ENCODE measurements around the gene TBC1D5. TPM values are rescaled to one million over a fixed set of nuclear protein-coding genes. Genes with fewer than 3 reads are reported as not detected.

TBC1D5 gene
- total RNA-seq, 1 experiment from 2014 or later = 181 TPM

GRCh38 chr3:17176757-17177156 lies 565.7 kb downstream of the TBC1D5 start:
- H3K9ac ChIP-seq (ENCODE audit: low read length) = no peak overlapping the region
- no peak for DNase-seq
- peaks cover 5% of the 10 kb centered on the region; the same call in 1 of the 2 replicates for H3K36me3 ChIP-seq (ENCODE audit: insufficient read depth, low read length)
- no peaks in the 10 kb centered on the region for H3K79me2 ChIP-seq (ENCODE audit: low read length)
- H3K9me3 ChIP-seq (ENCODE audit: low read length) = no peaks in the 10 kb centered on the region
- H4K20me1 ChIP-seq (ENCODE audit: insufficient read depth, low read depth, low read length) = no peaks in the 10 kb centered on the region
- no peak overlapping the region for H3K4me2 ChIP-seq (ENCODE audit: low read depth, low read length, poor library complexity, severe bottlenecking)
- H3K4me1 ChIP-seq (ENCODE audit: low read length) = peaks cover 10% of the 10 kb centered on the region
- H3K4me3 ChIP-seq (ENCODE audit: low read length) = no peak overlapping the region
- H3K27ac ChIP-seq (ENCODE audit: low read length) = no peak overlapping the region
- no peak overlapping the region for H2AFZ ChIP-seq (ENCODE audit: low read length)
- H3K27me3 ChIP-seq (ENCODE audit: low read length) = no peaks in the 10 kb centered on the region
- H3K9me2 ChIP-seq (replicated peaks; ENCODE audit: insufficient read depth, low read length) = no peaks in the 10 kb centered on the region

DNA sequence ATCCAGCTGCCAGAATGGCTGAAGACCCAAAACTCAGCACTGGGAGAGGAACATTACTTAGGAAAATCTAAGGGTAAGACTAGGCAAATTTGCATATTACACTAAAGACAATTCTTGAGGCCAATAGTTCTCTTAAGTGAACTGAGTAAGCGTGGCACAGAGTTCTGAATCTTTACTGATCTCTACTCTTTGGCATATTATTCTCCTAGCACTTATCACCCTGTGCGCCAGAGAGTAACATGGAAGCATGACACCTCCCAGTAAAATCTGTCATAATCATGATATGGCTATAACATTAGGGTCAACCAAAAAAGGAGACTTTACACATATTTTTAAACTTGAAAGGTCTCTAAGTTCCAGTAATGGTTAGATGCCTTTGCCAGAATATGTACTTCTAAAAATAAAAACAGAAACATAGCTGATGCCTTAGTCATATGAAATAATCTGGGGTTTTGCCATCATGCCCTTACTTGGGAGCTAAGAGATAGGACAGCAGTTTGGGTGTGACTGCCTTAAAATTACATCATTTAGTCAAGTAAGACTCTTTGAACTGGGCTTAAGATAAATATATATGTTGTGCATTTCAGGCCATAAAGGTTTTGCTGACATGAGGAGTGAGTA lies 567.1 kb downstream of the TBC1D5 start:
- DNase-seq = no peak
- Histone ChIP-seq H3K4me2 (ENCODE audit: low read depth, low read length, poor library complexity, severe bottlenecking) (no peak overlapping the region), H3K9me3 (ENCODE audit: low read length) (no peaks in the 10 kb centered on the region), H4K20me1 (ENCODE audit: insufficient read depth, low read depth, low read length) (no peaks in the 10 kb centered on the region), H3K36me3 (ENCODE audit: insufficient read depth, low read length) (no peaks in the 10 kb centered on the region), H3K27ac (ENCODE audit: low read length) (no peak overlapping the region), H3K4me3 (ENCODE audit: low read length) (no peak overlapping the region), H3K9ac (ENCODE audit: low read length) (no peak overlapping the region), H3K4me1 (ENCODE audit: low read length) (peaks cover 9% of the 10 kb centered on the region), H3K27me3 (ENCODE audit: low read length) (no peaks in the 10 kb centered on the region), H2AFZ (ENCODE audit: low read length) (no peak overlapping the region), H3K9me2 (replicated peaks; ENCODE audit: insufficient read depth, low read length) (no peaks in the 10 kb centered on the region), H3K79me2 (ENCODE audit: low read length) (no peaks in the 10 kb centered on the region)

DNA sequence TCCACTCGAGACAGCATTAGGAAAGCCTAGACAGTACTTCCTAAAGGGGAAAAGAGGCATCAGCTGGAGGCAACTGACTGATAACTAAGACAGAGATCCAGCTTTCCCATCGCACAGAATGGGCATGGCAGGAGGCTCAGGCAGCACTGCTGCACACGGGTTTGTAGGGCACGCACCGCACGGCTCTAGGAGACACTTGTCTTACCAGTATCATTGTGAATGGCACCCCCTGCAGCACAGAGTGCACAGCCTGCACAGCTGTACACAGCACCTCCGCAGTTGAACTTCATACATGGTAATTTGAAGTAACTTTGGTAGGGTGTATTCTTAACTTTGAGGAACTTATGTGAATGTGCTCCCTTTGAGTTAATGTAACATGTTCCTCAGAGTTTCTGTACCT lies 576.1 kb downstream of the TBC1D5 start:
- Histone ChIP-seq H4K20me1 (ENCODE audit: insufficient read depth, low read depth, low read length) (no peaks in the 10 kb centered on the region), H3K27me3 (ENCODE audit: low read length) (no peaks in the 10 kb centered on the region), H3K79me2 (ENCODE audit: low read length) (no peaks in the 10 kb centered on the region), H2AFZ (ENCODE audit: low read length) (no peak overlapping the region), H3K4me3 (ENCODE audit: low read length) (no peak overlapping the region), H3K27ac (ENCODE audit: low read length) (no peak overlapping the region), H3K4me2 (ENCODE audit: low read depth, low read length, poor library complexity, severe bottlenecking) (no peak overlapping the region), H3K36me3 (ENCODE audit: insufficient read depth, low read length) (no peaks in the 10 kb centered on the region; the same call in 1 of the 2 replicates), H3K9me3 (ENCODE audit: low read length) (no peaks in the 10 kb centered on the region), H3K9me2 (replicated peaks; ENCODE audit: insufficient read depth, low read length) (no peaks in the 10 kb centered on the region), H3K9ac (ENCODE audit: low read length) (no peak overlapping the region), H3K4me1 (ENCODE audit: low read length) (no peaks in the 10 kb centered on the region)
- no peak for DNase-seq

DNA sequence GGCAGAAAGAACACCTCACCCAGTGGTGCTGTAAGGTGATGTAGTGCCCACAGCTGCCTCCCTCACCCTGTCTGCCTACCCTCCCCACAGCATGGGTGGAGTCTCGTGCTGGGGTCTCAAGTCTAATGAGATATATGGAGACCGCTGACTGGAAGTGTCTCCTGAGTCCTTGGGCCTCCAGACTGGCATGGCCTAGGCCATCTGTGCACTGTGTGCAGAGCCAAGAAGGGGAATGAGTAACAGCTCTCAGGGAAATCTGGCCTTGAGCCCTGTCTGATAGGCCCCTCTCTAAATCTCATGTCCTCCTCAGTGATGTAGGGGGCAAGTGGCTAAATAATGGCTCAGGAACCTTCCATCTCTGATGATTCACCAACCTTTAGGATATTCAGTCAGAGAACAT lies 580.3 kb downstream of the TBC1D5 start:
- no peaks in the 10 kb centered on the region; the same call in 1 of the 2 replicates for H3K36me3 ChIP-seq (ENCODE audit: insufficient read depth, low read length)
- no peaks in the 10 kb centered on the region for H3K4me1 ChIP-seq (ENCODE audit: low read length)
- no peak overlapping the region for H2AFZ ChIP-seq (ENCODE audit: low read length)
- no peak for DNase-seq
- H3K9me3 ChIP-seq (ENCODE audit: low read length) = no peaks in the 10 kb centered on the region
- no peaks in the 10 kb centered on the region for H3K9me2 ChIP-seq (replicated peaks; ENCODE audit: insufficient read depth, low read length)
- no peak overlapping the region for H3K4me2 ChIP-seq (ENCODE audit: low read depth, low read length, poor library complexity, severe bottlenecking)
- no peaks in the 10 kb centered on the region for H4K20me1 ChIP-seq (ENCODE audit: insufficient read depth, low read depth, low read length)
- no peak overlapping the region for H3K9ac ChIP-seq (ENCODE audit: low read length)
- no peaks in the 10 kb centered on the region for H3K79me2 ChIP-seq (ENCODE audit: low read length)
- no peaks in the 10 kb centered on the region for H3K27me3 ChIP-seq (ENCODE audit: low read length)
- no peak overlapping the region for H3K27ac ChIP-seq (ENCODE audit: low read length)
- no peak overlapping the region for H3K4me3 ChIP-seq (ENCODE audit: low read length)

- no peak overlapping the region for H3K4me2 ChIP-seq (ENCODE audit: low read depth, low read length, poor library complexity, severe bottlenecking)
- no peaks in the 10 kb centered on the region for H3K27me3 ChIP-seq (ENCODE audit: low read length)
- no peaks in the 10 kb centered on the region; the same call in 1 of the 2 replicates for H3K36me3 ChIP-seq (ENCODE audit: insufficient read depth, low read length)
- no peak overlapping the region for H3K4me3 ChIP-seq (ENCODE audit: low read length)
- no peak overlapping the region for H3K9ac ChIP-seq (ENCODE audit: low read length)
- H3K27ac ChIP-seq (ENCODE audit: low read length) = no peak overlapping the region
- DNase-seq = no peak
- no peaks in the 10 kb centered on the region for H3K9me2 ChIP-seq (replicated peaks; ENCODE audit: insufficient read depth, low read length)
- H3K79me2 ChIP-seq (ENCODE audit: low read length) = no peaks in the 10 kb centered on the region
- no peak overlapping the region for H2AFZ ChIP-seq (ENCODE audit: low read length)
- no peaks in the 10 kb centered on the region for H3K9me3 ChIP-seq (ENCODE audit: low read length)
- H3K4me1 ChIP-seq (ENCODE audit: low read length) = no peaks in the 10 kb centered on the region
- no peaks in the 10 kb centered on the region for H4K20me1 ChIP-seq (ENCODE audit: insufficient read depth, low read depth, low read length)
Observed at GRCh38 chr3:17160597-17160996, 581.8 kb downstream of the TBC1D5 start.

GRCh38 chr3:17158941-17159682 lies 583.3 kb downstream of the TBC1D5 start:
- Histone ChIP-seq H3K4me1 (ENCODE audit: low read length) (no peaks in the 10 kb centered on the region), H3K79me2 (ENCODE audit: low read length) (no peaks in the 10 kb centered on the region), H2AFZ (ENCODE audit: low read length) (no peak overlapping the region), H3K36me3 (ENCODE audit: insufficient read depth, low read length) (no peaks in the 10 kb centered on the region), H3K27ac (ENCODE audit: low read length) (no peak overlapping the region), H3K4me2 (ENCODE audit: low read depth, low read length, poor library complexity, severe bottlenecking) (no peak overlapping the region), H3K27me3 (ENCODE audit: low read length) (no peaks in the 10 kb centered on the region), H4K20me1 (ENCODE audit: insufficient read depth, low read depth, low read length) (no peaks in the 10 kb centered on the region), H3K9me3 (ENCODE audit: low read length) (no peaks in the 10 kb centered on the region), H3K9me2 (replicated peaks; ENCODE audit: insufficient read depth, low read length) (no peaks in the 10 kb centered on the region), H3K4me3 (ENCODE audit: low read length) (no peak overlapping the region), H3K9ac (ENCODE audit: low read length) (no peak overlapping the region)
- no peak for DNase-seq

GRCh38 chr3:17157713-17158112 lies 584.7 kb downstream of the TBC1D5 start:
- Histone ChIP-seq H4K20me1 (ENCODE audit: insufficient read depth, low read depth, low read length) (no peaks in the 10 kb centered on the region), H3K79me2 (ENCODE audit: low read length) (no peaks in the 10 kb centered on the region), H2AFZ (ENCODE audit: low read length) (no peak overlapping the region), H3K4me2 (ENCODE audit: low read depth, low read length, poor library complexity, severe bottlenecking) (no peak overlapping the region), H3K27ac (ENCODE audit: low read length) (no peak overlapping the region), H3K9ac (ENCODE audit: low read length) (no peak overlapping the region), H3K36me3 (ENCODE audit: insufficient read depth, low read length) (peaks cover 3% of the 10 kb centered on the region; the same call in 1 of the 2 replicates), H3K9me2 (replicated peaks; ENCODE audit: insufficient read depth, low read length) (no peaks in the 10 kb centered on the region), H3K4me1 (ENCODE audit: low read length) (no peaks in the 10 kb centered on the region), H3K9me3 (ENCODE audit: low read length) (no peaks in the 10 kb centered on the region), H3K27me3 (ENCODE audit: low read length) (no peaks in the 10 kb centered on the region), H3K4me3 (ENCODE audit: low read length) (no peak overlapping the region)
- no peak for DNase-seq

DNA sequence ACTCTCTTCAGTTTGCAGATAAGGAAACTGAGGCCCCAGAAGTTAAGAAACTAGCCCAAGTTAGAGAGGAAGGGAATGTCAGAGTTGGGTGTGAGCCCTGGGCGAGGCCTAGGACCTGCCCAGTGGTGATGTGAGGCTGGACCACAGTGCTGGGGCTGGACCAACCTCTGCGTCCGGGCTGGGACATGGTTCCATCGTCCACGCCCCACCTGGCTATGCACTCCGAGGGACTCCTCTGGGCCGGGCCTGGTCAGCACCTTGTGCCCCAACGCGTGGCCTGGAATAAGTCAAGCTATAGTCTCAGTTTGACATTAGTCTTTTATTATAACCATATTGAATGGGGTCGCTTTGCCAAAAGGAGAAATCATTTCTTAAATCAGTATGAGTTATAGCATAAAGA lies 585.6 kb downstream of the TBC1D5 start:
- H3K9ac ChIP-seq (ENCODE audit: low read length) = no peak overlapping the region
- H3K4me3 ChIP-seq (ENCODE audit: low read length) = no peak overlapping the region
- H3K4me2 ChIP-seq (ENCODE audit: low read depth, low read length, poor library complexity, severe bottlenecking) = no peak overlapping the region
- H3K79me2 ChIP-seq (ENCODE audit: low read length) = no peaks in the 10 kb centered on the region
- no peaks in the 10 kb centered on the region for H4K20me1 ChIP-seq (ENCODE audit: insufficient read depth, low read depth, low read length)
- no peak overlapping the region for H3K27ac ChIP-seq (ENCODE audit: low read length)
- H2AFZ ChIP-seq (ENCODE audit: low read length) = no peak overlapping the region
- no peak for DNase-seq
- no peaks in the 10 kb centered on the region for H3K9me3 ChIP-seq (ENCODE audit: low read length)
- H3K4me1 ChIP-seq (ENCODE audit: low read length) = no peaks in the 10 kb centered on the region
- H3K9me2 ChIP-seq (replicated peaks; ENCODE audit: insufficient read depth, low read length) = no peaks in the 10 kb centered on the region
- peaks cover 3% of the 10 kb centered on the region; the same call in 1 of the 2 replicates for H3K36me3 ChIP-seq (ENCODE audit: insufficient read depth, low read length)
- H3K27me3 ChIP-seq (ENCODE audit: low read length) = no peaks in the 10 kb centered on the region
